CD4-positive, alpha-beta T cell treated with Interleukin-17A for 4 hours (primary cell): ENCODE results near the gene MACROD1.

ENCODE experiments used
- DNase-seq: peaks from one replicate; pipeline ENCODE4 v3.0.0-alpha.2; 2020; ENCODE audit warnings: mixed read lengths

The MACROD1 gene

DNA sequence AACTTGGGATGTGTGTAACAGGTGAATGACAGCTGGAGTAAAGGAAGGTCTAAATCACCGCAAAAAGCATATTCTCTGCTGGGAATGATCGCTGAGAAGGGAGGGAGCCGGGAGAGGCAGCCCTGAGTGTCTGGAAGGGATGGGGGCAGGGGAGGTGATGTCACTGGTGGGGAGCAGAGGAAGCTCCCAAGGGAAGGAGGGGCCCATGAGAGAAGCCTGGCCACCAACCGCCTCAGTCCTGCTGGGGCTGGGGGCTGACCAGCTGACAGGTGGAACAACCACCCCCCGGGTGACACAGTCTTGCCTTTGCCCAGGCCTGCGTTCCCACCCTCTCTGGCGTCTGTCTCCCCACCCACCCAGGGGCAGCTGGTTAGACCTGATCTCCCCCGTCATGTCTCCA is 136.1 kb downstream of the MACROD1 start:
- DNase-seq, result no peak

DNA sequence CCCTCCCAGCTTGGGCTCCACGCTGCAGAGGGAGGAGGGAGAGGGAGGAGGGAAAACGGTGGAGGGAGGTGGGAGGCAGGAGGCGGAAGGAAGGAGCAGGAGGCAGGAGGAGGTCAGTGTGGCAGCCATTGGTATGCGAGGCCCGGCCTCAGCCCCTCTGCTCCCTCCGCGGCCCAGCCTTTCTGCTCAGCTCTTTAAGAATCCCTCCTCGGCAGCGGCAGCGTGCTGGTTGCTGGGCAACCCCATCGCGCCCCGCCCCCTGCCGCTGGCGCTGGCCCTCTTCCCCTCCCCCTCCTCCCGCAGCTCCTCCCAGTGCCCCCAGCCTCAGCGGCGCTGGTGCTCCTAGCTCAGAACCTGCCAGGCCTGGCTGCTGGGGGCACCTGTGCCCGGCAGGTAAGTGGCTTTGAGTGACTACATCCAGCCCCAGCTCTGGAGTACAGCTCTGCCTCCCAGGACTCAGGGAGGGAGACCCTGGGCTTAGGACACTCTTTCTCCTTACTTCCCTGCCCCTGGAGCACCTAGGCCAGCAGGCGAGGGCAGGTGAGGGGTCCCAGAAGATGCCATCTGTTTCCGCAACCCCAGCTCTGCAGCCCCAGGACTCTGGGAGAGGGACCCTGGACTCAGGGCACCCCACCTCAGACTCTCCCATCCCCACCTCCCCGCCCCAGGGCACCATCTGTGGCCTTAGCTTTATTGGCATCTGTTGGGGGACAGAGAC is 137.4 kb downstream of the MACROD1 start:
- DNase-seq, result peak; percentile 29

DNA sequence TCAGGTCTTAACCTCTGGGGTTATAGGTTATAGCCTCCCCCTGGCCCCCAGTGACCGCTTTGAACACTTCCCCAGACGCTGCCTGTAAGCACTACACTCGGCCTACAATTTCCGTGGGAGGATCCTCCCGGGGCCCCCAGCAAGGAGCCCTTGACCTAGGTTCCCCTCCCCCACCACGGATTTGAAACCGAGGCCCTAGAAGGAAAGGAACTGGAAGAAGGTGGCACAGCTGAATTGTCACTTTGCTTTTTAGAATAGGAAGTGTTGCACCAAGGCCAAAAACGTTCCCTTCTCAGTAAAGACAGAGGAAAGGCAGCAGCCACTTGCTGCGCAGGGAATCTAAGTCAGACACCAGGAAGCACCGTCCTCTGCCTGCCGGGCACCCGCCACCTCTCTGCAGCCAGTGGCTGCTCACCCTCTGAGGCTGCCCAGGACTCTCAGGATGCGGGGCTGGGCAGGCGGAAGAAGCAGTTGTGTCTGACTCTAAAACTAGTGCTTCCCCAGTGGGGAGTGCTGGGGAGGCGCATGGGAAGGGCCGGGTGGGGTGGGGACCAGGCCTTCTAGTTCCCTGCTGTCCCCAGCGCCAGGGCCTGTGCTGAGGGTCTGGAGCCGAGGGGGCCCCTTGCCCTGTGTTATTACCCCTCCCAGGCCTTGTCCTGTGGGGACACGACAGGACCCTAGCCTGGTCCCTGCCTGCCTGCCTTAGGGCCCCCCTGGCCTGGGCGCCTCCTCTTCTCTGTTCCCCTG is 138.1 kb downstream of the MACROD1 start:
- no peak for DNase-seq

DNA sequence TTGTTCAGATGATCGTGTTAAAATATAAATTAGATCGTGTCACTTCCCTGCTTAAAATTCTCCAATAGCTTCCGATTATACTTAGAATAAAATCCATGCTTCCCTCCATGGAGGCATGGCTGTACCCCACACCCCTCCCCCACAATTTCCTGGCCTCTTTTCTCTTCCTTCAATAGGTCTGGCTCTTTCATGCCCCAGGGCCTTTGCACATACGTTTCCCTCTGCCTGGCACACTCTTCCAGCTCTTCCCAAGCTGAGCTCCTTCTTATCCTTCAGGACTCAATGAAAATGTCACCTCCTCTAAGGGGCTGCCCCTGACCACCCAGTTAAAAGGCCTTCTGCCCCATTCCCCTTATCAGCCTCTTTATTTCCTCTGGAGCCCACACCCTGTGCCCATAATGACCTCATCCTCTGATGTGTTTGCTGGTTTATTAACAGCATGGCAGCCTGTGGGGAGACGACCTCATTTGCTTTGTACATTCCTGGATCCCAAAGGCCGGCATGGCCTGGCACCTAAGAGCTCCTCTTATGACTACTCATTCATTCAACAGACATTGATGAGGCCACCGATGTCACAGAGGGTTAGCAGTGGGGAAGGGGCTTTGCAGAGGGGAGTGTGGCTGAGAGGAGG is 139.2 kb downstream of the MACROD1 start:
- no peak for DNase-seq

DNA sequence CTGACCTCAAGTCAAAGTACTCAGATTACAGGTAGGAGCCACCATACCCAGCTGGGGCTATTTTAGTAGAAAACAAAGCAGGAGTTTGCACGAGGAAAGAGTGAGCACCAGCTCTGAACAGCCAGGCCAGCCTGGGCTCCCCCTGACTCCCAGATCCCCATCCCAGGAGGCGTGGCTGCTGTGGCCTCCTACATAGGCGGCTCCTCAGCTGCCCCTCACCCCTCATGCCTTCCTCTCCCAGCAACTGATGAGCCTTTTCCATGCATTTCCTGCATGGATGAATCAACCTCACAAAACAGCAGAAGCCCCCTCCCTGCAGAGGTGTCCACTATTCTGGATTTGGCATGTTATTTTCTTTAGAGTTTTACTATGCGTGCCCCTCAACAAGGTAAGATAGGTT is 140.7 kb downstream of the MACROD1 start:
- DNase-seq, result no peak

DNA sequence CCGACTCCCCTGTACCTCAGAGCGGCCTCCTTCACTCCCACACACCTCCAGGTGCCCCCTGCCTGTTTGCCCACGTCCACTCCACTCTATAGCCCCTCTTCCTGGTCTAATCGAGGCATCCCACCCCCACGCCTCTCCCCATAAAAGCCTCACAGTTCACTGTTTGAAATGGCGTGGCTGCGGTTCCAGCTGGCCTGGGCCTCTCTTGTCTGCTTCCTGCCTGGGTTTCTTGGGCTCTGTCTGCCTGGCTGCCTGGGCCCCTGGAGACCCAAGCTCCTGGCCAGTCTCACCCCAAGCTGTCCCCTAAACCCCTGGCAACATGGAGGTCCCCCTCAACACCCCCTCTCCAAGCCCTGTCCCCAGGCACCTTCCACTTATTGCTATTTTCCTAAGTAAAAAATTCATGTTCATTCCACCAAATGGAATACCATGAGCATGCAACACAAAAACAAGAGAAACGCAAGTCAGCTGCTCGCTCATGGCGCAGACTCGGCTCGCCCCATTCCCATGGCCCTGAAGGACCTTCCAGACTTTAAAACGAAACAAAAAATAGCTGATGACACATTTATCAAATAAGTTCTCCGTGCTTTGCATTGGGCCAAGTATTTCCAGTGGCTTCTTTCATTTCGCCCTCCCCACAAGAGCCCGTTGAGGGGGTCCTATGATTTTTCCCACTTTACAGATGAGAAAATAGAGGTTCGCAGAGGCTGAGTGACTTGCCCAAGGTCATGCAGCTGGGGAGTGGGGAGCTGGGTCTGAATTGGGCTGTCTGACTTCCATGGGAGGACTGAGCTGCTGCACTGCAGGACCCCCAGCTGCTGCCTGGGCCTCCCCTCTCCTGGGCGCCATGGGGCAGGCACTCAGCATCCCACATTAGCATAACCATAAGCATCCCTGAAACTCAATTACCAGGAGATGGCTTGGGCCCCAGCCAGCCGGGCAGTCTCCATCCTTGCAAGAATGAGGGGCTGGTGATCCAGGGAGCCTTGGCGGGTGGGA is 141.9 kb downstream of the MACROD1 start:
- no peak for DNase-seq

DNA sequence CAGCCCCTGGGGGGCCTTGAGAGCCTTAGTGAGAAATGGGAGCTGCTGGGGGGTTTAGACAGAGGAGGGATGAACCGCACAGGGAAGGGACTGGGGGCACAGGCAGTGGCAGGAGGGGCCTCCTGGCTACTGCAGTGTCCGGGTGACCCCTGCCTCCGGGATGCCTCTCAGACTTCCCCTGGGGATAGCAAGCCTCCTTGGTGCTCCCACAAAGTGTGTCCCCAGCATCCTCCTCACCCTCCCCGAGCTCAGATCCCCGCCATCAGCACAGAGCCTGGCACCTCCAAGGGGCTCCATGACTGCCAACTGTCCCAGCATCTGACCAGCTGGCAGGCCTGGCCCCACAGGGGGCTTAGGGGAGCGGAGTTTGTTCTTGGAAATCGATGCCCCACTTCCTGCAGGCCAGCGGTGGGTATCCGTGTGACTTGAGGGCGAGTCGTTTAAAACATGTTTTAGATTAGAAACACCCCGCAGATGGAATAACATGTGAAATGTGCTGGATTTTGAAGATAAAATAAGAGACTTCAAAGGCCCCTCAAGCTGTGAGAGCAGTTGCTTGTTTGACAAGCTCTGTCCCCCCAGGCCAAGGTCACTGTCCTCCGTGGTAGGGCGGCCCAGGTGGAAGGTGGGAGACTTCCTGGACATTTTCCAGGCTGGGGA is 143.7 kb downstream of the MACROD1 start:
- no peak for DNase-seq

DNA sequence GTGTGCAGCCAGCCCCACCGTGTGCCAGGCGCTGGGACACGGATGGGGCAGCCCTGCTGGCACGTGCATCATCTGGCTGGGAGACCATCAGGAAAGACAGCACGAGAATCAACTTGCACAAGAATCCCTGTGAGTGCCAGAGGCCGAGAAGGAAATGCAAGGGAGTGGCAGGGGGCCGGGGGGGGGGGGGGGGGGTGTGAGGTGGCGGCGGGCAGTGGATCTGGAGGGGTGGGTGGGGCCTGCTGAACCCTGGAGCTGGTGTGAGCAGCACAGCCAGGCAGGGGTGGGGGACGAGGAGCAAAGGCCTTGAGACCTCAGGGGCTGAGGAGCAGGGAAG is 144.2 kb downstream of the MACROD1 start:
- DNase-seq, result no peak

DNA sequence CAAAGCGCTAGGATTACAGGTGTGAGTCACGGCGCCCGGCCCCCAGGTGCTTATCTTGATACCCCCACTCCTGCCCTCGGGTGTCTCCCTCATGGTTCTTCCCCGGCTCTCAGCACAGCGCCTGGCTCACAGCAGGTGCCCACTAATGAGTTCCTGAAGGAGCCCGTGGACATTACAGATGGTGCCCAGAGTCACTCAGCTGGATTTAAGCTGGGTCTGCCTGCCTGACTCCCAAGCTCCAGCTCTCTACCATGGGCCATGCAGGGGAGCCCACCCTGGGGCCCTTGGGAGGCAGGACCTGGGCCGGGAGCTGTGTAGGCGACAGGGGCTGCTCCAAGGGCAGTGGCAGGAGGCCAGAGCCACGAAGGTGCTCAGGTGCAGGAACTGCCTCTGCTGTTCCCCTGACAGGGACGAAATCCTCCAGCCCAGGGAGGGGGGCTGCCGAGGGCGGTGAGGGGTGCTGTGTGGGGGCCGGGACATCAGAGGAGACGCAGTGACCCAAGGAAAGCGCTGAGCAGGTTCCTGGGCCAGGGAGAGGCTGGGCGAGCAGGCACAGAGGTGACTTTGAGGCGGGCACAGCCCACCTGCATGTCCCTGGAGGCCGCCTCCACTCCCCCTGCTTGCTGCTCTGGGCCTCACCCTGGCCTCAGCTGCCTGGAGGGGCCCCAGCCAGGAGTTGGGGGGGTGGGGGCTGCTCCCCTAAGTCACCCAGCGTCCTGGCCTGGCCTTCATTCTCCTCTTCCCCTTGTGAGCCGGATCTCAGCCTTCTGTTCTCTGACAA is 144.7 kb downstream of the MACROD1 start:
- no peak for DNase-seq

DNA sequence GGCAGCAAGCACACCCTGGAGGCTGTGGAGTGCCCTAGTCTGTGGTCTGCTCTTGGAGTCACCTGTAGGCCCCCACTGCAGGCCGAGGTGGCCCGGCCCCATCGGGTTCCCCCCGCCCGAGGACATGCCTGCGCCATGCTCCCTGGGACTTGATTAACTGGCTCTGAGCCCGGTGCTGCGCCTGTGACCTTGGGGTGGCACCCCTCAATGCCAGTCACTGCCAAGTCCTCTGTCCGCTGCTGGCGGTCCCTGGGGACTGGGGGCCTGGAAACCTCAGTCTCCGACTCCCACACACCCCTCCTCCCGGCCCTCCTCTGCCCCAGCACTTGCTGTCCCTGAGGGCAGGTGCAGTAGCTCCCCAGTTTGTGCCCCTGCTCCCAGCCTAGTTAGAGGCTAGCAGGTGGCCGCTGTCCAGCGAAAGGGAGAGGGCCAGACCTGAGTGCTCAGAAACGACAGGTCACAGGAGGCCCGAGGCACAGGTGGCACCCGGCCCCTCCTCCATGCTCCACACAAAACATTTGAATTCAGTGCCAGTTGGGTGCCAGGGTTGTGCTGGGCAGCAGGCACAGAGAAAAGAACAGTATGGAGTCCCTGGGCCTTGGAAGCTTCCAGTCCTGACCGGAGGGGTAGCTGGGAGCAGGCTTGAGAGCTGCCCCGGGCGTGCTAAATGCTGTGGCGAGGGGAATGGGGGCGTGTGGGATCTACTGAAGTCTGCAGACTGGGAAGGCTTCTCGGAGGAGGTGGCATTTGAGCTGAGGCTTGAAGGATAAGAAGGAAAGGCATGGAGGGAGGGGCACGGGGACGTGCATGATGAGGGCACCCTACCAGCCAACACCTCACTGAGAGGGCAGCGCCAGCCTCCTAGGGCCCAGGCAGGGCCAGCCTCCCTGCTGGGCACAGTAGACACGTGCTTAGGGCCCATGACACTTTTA is 146.5 kb downstream of the MACROD1 start:
- DNase-seq, result no peak

DNA sequence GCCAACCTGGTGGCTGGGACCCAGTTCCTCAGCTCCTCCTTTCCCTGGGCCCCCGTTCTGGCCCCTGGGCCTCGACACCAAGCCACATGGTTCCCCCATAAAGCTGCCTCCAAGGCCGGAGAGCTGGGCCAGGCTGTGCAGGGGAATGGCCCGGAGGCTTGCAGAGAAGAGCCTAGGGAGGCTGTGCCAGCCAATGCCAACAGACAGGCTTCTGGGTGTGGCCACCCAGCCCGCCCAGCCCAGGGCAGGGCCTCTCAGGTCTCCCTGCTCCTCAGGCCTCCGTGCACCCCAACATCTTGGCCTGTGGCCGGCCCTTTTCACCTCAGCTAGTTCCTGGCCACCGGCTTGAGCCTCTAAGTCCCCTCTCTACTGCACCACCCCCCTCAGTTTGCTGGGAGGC is 147.6 kb downstream of the MACROD1 start:
- no peak for DNase-seq

DNA sequence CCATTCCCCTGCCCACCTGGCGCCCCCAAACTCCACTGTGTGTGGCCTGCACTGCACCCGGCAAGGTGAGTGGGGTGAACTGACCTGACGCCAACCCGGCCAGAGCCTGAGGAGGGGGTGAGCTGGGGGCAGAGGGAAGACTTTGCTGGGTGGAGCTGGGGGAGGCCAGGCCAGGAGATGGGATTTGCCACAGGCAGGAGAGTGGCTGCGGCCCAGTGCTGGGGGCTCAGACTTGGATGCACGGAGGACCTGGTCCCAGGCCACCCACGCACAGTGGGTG is 148.0 kb downstream of the MACROD1 start:
- DNase-seq, result no peak

DNA sequence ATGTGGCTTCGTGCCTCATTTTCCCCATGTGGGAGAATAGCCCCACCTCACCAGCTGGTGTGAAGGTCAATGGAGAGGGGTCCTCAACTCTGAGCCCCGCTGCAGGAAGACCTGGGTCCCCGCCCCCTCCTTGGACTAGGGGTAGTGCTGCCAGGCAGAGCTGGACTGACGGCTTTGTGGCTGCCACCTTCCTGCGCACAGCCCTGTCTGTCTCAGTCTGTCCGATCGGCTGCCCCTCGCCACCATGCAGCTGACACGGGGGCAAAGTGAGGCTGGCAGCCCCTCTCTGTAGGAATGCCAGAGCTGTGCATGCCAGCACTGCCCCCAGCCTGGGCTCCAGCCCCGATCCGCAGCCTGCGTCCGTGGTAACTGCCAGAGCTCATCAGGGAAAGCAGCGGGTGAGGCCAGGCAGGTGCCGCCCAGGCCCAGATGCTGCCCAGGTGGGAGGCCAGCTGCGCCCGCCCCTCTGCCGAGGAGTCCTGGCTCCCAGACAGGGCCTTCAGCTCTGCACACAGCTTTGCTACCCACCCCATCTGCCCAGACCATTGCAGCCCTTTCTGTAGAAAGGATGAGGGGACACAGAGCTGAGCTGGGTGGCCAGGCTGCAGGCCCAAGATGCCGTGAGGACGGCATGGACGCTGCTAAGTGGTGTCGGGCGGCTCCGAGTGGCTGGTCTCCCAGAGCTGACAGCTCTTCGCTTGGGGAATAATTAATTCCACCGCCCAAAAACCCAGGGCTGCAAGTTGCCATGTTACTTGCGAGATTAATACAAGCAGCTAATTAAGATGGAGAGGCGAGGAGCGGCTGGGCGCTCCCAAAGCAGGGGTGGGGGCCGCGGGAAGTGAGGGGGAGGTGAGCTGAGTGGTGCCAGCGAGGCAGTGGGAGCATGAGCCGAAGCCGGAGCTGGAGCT is 149.7 kb downstream of the MACROD1 start:
- no peak for DNase-seq

DNA sequence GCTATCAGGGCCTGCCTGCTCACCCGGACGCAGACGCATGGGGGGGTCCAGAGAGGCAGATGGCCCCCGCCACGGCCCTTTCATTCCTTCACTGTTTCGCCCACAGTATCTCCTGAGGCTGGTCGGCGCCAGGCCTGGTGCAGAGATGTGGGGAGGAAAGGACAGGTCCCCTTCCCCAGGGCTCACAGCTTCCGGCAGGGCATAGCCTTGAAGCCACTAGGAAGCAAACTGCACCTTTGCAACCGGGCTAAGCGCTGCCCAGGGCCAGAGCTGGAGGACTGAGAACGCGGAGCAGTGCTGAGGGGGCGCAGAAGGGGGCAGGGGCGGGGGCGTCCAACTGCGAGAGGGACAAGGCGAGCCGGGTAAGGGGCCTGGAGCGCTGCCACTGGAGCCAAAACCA is 150.4 kb downstream of the MACROD1 start:
- DNase-seq, result no peak

DNA sequence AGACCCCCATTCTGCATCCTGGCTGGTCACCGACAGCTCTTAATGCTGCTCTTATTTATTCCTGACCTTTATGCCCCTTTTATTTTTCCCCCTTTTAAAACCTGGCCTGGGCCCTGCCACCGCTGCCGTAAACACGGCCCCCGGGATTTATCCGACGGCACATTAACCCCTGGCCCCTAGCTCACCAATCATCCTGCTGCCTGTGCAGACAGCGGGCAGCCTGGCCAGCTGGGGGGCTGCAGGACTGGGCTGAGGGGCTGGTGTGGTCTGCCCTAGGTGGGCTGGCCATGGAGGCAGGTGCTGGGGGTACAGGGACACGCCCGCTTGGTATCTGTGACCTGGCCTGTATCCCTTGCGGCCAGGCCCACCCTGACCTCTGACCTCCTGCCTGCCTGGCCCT is 151.6 kb downstream of the MACROD1 start:
- no peak for DNase-seq

DNA sequence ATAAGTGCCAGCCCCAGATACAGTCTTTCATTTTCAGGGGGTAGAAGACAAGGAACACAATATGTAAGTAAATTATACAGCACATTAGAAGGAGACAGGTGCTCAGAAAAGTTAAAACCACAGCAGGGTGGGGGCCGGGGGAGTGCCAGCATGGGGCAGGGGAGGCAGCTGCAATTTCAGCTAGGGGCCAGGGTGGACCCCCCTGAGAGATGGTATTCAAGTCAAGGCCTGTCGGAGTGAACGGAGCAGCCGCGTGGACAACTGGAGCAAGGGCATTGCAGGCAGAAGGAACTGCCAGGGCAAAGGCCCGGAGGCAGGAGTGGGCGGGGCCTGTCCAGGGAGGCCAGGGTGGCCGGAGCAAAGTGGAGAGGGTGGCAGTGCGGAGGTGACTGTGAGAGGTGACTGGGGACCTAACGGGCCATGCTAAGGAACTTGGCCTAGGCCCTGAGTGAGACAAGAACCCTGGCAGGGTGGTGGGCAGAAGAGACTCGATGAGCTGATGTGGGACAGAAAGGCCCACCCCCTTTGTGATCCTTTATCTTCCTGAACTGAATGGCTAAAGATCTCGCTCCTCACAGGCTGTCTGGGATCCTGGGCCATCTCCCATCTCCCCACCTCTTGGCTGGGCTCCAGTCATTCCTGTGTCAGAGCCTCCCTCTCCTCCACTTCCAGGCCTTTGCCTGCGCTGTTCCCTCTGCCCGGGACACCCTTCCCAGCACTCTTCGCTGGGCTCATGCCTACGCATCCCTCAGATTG is 152.6 kb downstream of the MACROD1 start:
- DNase-seq, result no peak

DNA sequence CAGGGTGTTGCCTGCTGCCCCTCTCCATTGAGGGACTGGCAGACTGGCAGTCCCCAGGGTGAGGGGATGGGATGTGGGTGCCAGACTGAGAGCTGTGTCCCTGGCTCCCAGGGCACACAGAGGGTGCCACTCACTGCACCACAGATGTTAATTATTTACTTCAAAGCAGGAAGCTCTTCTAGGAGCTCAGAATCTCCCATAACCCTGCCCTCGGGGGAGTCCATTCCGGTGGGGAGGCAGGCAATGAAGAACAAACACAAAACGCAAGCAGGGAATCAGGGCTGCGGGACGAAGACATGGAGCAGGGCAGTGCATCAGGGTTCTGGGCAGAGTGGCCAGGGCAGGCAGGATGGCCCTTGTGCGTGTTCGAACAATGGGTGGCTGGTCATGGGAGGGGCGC is 154.5 kb downstream of the MACROD1 start:
- no peak for DNase-seq

DNA sequence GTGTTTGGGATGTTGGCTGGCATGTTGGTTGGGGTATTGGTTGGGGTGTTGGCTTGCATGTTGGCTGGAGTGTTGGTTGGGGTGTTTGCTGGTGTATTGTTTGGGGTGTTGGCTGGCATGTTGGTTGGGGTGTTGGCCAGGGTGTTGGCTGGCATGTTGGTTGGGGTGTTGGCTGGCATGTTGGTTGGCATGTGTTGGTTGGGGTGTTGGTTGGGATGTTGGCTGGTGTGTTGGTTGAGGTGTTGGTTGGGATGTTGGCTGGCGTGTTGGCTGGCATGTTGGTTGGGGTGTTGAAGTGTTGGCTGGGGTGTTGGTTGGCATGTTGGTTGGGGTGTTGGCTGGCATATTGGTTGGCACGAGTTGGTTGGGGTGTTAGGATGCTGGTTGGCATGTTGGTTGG is 155.1 kb downstream of the MACROD1 start:
- no peak for DNase-seq

DNA sequence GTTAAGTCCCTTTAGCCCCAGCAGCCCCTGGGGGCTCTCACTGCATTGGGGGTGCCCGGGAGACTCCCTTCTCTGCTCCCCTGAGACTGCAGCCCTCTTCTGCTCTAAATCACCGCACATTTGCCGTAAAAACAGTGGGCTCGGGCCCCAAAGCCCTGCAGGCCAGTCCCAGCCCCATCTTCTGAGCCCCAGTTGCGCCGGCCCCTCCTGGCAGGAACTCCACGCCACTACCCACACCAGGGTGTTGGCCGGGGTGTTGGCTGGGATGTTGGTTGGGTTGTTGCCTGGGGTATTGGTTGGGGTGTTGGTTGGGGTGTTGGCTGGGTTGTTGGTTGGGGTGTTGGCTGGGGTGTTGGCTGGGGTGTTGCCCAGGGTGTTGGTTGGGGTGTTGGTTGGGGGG is 156.2 kb downstream of the MACROD1 start:
- no peak for DNase-seq
